HEK293 (cell line): Measurements from ENCODE around the gene PTHLH.

Experiments used
- PRDM1 ChIP-seq: fragments of 450-650 bp; formaldehyde crosslinking; IDR thresholded peaks from 2 replicates; pipeline ENCODE4; 2016; ENCODE audit warnings: missing biosample characterization, missing genetic modification characterization
- YY1 ChIP-seq: fragments of 450-650 bp; formaldehyde crosslinking; IDR thresholded peaks from 2 replicates; pipeline ENCODE4 v1.5.1; 2018; ENCODE audit warnings: missing biosample characterization, missing genetic modification characterization
- ZNF121 ChIP-seq: fragments of 450-650 bp; formaldehyde crosslinking; IDR thresholded peaks from 2 replicates; pipeline ENCODE4 v1.5.1; 2016; ENCODE audit warnings: missing biosample characterization, missing genetic modification characterization
- ZNF37A ChIP-seq: fragments of 450-650 bp; IDR thresholded peaks from 2 replicates; pipeline ENCODE4 v1.5.1; 2018; ENCODE audit warnings: missing biosample characterization, missing genetic modification characterization
- ZNF433 ChIP-seq: fragments of 450-650 bp; formaldehyde crosslinking; IDR thresholded peaks from 2 replicates; pipeline ENCODE4 v1.5.1; 2016; ENCODE audit warnings: missing biosample characterization, missing genetic modification characterization, low read depth
- ZNF624 ChIP-seq: fragments of 450-650 bp; formaldehyde crosslinking; IDR thresholded peaks from 2 replicates; pipeline ENCODE4 v1.5.1; 2017; ENCODE audit warnings: missing biosample characterization, missing genetic modification characterization
- ZNF629 ChIP-seq: fragments of 450-650 bp; formaldehyde crosslinking; IDR thresholded peaks from 2 replicates; pipeline ENCODE4 v1.5.1; 2017; ENCODE audit warnings: missing biosample characterization, missing genetic modification characterization
- TF ChIP-seq, protein P1 (sequence below): fragments of 450-650 bp; formaldehyde crosslinking; IDR thresholded peaks from 2 replicates; pipeline ENCODE4 v1.5.1; 2016; ENCODE audit warnings: missing biosample characterization, missing genetic modification characterization, low read depth
- TF ChIP-seq, protein P2 (sequence below): fragments of 450-650 bp; formaldehyde crosslinking; IDR thresholded peaks from 2 replicates; pipeline ENCODE4 v1.5.1; 2016; ENCODE audit warnings: missing biosample characterization, missing genetic modification characterization
- TF ChIP-seq, protein P3 (sequence below): fragments of 450-650 bp; formaldehyde crosslinking; IDR thresholded peaks from 2 replicates; pipeline ENCODE4 v1.5.1; 2016; ENCODE audit warnings: missing biosample characterization, missing genetic modification characterization
- TF ChIP-seq, protein P4 (sequence below): fragments of 450-650 bp; formaldehyde crosslinking; IDR thresholded peaks from 2 replicates; pipeline ENCODE4 v1.5.1; 2017; ENCODE audit warnings: missing biosample characterization, missing genetic modification characterization
- TF ChIP-seq, protein P5 (sequence below): fragments of 450-650 bp; formaldehyde crosslinking; IDR thresholded peaks from 2 replicates; pipeline ENCODE4 v1.5.1; 2017; ENCODE audit warnings: missing biosample characterization, mild to moderate bottlenecking, missing genetic modification characterization, moderate library complexity

DNA sequence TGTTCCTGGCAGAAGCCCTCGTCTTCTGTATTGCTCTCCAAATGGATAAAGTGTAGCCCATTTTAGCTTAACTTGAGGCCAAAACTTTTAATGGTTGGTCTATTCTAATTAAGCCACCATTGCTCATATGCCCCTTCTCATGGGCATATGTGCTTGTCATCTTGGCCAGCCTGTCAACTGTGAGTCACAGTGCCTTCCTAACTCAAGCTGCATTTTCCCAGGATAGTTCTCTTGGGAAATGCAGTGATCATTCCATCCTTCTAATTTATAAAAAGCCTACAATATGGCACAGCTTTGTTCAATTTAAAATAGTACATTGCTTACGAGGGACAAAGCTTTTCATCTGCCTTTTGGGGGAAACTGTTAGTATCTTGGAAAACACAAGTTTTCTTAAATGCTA is 6.6 kb downstream of the PTHLH start:
- TF ChIP-seq ZNF121 (tag by site-specific recombination) = no peak
- TF ChIP-seq ZNF629 (tag by site-specific recombination) = no peak
- TF ChIP-seq, protein P1, sequence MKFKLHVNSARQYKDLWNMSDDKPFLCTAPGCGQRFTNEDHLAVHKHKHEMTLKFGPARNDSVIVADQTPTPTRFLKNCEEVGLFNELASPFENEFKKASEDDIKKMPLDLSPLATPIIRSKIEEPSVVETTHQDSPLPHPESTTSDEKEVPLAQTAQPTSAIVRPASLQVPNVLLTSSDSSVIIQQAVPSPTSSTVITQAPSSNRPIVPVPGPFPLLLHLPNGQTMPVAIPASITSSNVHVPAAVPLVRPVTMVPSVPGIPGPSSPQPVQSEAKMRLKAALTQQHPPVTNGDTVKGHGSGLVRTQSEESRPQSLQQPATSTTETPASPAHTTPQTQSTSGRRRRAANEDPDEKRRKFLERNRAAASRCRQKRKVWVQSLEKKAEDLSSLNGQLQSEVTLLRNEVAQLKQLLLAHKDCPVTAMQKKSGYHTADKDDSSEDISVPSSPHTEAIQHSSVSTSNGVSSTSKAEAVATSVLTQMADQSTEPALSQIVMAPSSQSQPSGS (tag by site-specific recombination) = no peak
- TF ChIP-seq YY1 (tag by site-specific recombination) = no peak
- TF ChIP-seq PRDM1 (tag by site-specific recombination) = no peak
- TF ChIP-seq ZNF624 (tag by site-specific recombination) = no peak
- TF ChIP-seq, protein P2, sequence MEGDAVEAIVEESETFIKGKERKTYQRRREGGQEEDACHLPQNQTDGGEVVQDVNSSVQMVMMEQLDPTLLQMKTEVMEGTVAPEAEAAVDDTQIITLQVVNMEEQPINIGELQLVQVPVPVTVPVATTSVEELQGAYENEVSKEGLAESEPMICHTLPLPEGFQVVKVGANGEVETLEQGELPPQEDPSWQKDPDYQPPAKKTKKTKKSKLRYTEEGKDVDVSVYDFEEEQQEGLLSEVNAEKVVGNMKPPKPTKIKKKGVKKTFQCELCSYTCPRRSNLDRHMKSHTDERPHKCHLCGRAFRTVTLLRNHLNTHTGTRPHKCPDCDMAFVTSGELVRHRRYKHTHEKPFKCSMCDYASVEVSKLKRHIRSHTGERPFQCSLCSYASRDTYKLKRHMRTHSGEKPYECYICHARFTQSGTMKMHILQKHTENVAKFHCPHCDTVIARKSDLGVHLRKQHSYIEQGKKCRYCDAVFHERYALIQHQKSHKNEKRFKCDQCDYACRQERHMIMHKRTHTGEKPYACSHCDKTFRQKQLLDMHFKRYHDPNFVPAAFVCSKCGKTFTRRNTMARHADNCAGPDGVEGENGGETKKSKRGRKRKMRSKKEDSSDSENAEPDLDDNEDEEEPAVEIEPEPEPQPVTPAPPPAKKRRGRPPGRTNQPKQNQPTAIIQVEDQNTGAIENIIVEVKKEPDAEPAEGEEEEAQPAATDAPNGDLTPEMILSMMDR (tag by site-specific recombination) = no peak
- TF ChIP-seq ZNF433 (tag by site-specific recombination) = no peak
- no peak for TF ChIP-seq ZNF37A (tag by site-specific recombination)
- TF ChIP-seq, protein P3, sequence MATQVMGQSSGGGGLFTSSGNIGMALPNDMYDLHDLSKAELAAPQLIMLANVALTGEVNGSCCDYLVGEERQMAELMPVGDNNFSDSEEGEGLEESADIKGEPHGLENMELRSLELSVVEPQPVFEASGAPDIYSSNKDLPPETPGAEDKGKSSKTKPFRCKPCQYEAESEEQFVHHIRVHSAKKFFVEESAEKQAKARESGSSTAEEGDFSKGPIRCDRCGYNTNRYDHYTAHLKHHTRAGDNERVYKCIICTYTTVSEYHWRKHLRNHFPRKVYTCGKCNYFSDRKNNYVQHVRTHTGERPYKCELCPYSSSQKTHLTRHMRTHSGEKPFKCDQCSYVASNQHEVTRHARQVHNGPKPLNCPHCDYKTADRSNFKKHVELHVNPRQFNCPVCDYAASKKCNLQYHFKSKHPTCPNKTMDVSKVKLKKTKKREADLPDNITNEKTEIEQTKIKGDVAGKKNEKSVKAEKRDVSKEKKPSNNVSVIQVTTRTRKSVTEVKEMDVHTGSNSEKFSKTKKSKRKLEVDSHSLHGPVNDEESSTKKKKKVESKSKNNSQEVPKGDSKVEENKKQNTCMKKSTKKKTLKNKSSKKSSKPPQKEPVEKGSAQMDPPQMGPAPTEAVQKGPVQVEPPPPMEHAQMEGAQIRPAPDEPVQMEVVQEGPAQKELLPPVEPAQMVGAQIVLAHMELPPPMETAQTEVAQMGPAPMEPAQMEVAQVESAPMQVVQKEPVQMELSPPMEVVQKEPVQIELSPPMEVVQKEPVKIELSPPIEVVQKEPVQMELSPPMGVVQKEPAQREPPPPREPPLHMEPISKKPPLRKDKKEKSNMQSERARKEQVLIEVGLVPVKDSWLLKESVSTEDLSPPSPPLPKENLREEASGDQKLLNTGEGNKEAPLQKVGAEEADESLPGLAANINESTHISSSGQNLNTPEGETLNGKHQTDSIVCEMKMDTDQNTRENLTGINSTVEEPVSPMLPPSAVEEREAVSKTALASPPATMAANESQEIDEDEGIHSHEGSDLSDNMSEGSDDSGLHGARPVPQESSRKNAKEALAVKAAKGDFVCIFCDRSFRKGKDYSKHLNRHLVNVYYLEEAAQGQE (tag by site-specific recombination) = no peak
- TF ChIP-seq, protein P4, sequence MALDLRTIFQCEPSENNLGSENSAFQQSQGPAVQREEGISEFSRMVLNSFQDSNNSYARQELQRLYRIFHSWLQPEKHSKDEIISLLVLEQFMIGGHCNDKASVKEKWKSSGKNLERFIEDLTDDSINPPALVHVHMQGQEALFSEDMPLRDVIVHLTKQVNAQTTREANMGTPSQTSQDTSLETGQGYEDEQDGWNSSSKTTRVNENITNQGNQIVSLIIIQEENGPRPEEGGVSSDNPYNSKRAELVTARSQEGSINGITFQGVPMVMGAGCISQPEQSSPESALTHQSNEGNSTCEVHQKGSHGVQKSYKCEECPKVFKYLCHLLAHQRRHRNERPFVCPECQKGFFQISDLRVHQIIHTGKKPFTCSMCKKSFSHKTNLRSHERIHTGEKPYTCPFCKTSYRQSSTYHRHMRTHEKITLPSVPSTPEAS (tag by site-specific recombination) = no peak
- TF ChIP-seq, protein P5, sequence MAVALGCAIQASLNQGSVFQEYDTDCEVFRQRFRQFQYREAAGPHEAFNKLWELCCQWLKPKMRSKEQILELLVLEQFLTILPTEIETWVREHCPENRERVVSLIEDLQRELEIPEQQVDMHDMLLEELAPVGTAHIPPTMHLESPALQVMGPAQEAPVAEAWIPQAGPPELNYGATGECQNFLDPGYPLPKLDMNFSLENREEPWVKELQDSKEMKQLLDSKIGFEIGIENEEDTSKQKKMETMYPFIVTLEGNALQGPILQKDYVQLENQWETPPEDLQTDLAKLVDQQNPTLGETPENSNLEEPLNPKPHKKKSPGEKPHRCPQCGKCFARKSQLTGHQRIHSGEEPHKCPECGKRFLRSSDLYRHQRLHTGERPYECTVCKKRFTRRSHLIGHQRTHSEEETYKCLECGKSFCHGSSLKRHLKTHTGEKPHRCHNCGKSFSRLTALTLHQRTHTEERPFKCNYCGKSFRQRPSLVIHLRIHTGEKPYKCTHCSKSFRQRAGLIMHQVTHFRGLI (tag by site-specific recombination) = no peak
